ENCODE data around the gene IFRD2. TPM values are rescaled to one million over a fixed set of nuclear protein-coding genes. Genes with fewer than 3 reads are reported as not detected.

Gene IFRD2
- total RNA-seq, 1 donor from 2014 or later: 38.9 TPM

DNA sequence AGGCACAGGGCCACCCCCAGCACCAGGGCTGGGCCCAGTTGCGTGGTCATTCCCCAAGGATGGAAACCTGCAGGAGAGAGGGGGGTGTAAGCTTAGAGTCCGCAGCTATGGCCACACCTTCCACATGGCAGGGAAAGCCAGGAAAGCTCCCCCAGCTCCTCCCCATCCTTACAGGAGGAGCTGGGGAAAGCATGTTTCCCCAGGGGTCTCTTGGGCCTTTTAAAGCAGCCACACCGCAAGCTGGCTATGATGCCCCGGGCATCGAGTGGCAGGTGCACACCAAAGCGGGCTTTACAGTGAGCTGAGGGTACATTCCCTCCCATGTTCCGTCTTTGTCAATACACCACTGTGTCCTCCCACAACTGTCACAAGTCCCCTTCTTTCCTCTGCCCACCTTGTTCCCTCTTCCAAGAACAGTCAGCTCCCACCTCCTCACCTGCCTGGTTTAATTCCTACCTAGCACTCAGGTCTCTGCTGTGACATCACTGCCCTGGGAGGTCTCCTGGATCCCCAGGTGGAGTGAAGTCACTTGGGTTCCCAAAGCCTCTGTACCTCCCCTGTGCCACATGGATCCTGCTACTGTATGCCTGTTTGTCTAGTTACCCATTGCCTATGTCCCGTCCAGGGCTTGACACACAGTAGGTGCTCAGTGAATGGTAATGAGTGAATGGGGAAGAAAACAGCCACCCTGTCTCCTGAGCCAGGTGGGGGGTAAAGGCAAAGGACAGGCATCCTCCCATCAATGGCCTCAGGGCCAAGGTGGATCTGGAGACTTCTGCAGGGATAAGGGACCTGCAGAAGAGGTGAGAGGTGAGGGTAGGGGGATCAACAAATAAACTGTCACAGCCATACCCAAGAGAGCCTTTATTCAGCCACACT is 3.6 kb upstream of the IFRD2 start:
- H3K27ac Mint-ChIP-seq (ENCODE audit: unreplicated experiment): no peak overlapping the region
- H3K4me1 Mint-ChIP-seq (ENCODE audit: low read depth): peaks cover 36% of the 10 kb centered on the region
- no peak for DNase-seq (ENCODE audit: low spot score)
- no peak overlapping the region for H3K4me3 Mint-ChIP-seq (ENCODE audit: unreplicated experiment)
- no peak for TF ChIP-seq CTCF (IDR thresholded peaks at IDR 0.05)
- no peaks in the 10 kb centered on the region for H3K9me3 Mint-ChIP-seq (ENCODE audit: low read depth)
- H3K36me3 Mint-ChIP-seq (ENCODE audit: low read depth): no peaks in the 10 kb centered on the region
- H3K27me3 Mint-ChIP-seq (ENCODE audit: low read depth): no peaks in the 10 kb centered on the region

GRCh38 chr3:50294492-50295403 is 2.5 kb upstream of the IFRD2 start:
- H3K36me3 Mint-ChIP-seq (ENCODE audit: low read depth): no peaks in the 10 kb centered on the region
- H3K27ac Mint-ChIP-seq (ENCODE audit: unreplicated experiment): no peak overlapping the region
- H3K9me3 Mint-ChIP-seq (ENCODE audit: low read depth): no peaks in the 10 kb centered on the region

DNA sequence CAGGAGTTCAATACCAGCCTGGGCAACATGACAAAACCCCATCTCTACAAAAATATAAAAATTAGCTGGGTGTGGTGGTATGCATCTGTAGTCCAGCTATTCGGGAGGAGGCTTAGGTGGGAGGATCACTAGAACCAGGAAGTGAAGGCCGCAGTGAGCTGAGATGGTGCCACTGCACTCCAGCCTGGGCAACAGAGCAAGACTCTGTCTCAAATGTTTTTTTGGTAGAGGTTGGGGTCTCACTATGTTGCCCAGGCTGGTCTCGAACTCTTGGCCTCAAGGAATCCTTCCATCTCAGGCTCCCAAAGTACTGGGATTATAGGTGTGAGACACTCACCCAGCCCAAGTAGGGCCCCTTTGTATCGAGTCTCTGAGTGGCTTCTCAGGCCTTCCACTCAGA is 1.9 kb upstream of the IFRD2 start:
- TF ChIP-seq CTCF (IDR thresholded peaks at IDR 0.05): no peak
- no peak overlapping the region for H3K4me3 Mint-ChIP-seq (ENCODE audit: unreplicated experiment)
- no peak for DNase-seq (ENCODE audit: low spot score)
- H3K36me3 Mint-ChIP-seq (ENCODE audit: low read depth): no peaks in the 10 kb centered on the region
- H3K4me1 Mint-ChIP-seq (ENCODE audit: low read depth): peaks cover 24% of the 10 kb centered on the region
- no peaks in the 10 kb centered on the region for H3K27me3 Mint-ChIP-seq (ENCODE audit: low read depth)
- H3K27ac Mint-ChIP-seq (ENCODE audit: unreplicated experiment): no peak overlapping the region
- H3K9me3 Mint-ChIP-seq (ENCODE audit: low read depth): no peaks in the 10 kb centered on the region

More at GRCh38 chr3:50294492-50295403, 2.5 kb upstream of the IFRD2 start:
- Mint-ChIP-seq H3K4me3 (ENCODE audit: unreplicated experiment) (no peak overlapping the region), H3K27me3 (ENCODE audit: low read depth) (no peaks in the 10 kb centered on the region), H3K4me1 (ENCODE audit: low read depth) (peaks cover 27% of the 10 kb centered on the region)
- no peak for DNase-seq (ENCODE audit: low spot score)
- TF ChIP-seq CTCF (IDR thresholded peaks at IDR 0.05): no peak

GRCh38 chr3:50293079-50293801 is 1.0 kb upstream of the IFRD2 start:
- Mint-ChIP-seq H3K4me1 (ENCODE audit: low read depth) (peaks cover 19% of the 10 kb centered on the region), H3K9me3 (ENCODE audit: low read depth) (no peaks in the 10 kb centered on the region), H3K4me3 (ENCODE audit: unreplicated experiment) (peak overlapping the region; percentile 75), H3K36me3 (ENCODE audit: low read depth) (peaks cover 3% of the 10 kb centered on the region), H3K27ac (ENCODE audit: unreplicated experiment) (peak overlapping the region; percentile 98), H3K27me3 (ENCODE audit: low read depth) (no peaks in the 10 kb centered on the region)
- no peak for DNase-seq (ENCODE audit: low spot score)
- TF ChIP-seq CTCF (IDR thresholded peaks at IDR 0.05): no peak

Data from chondrocyte (in vitro differentiated cells).